ENCODE measurements around the gene ARHGEF2. TPM values are rescaled to one million over a fixed set of nuclear protein-coding genes. Genes with fewer than 3 reads are reported as not detected.

ARHGEF2 gene
- 29.2 to 44.4 TPM (median 37.7 TPM) in 5 replicates for total RNA-seq (2022; extraction: Qiagen RNA extraction; ENCODE audit: low read depth)

DNA sequence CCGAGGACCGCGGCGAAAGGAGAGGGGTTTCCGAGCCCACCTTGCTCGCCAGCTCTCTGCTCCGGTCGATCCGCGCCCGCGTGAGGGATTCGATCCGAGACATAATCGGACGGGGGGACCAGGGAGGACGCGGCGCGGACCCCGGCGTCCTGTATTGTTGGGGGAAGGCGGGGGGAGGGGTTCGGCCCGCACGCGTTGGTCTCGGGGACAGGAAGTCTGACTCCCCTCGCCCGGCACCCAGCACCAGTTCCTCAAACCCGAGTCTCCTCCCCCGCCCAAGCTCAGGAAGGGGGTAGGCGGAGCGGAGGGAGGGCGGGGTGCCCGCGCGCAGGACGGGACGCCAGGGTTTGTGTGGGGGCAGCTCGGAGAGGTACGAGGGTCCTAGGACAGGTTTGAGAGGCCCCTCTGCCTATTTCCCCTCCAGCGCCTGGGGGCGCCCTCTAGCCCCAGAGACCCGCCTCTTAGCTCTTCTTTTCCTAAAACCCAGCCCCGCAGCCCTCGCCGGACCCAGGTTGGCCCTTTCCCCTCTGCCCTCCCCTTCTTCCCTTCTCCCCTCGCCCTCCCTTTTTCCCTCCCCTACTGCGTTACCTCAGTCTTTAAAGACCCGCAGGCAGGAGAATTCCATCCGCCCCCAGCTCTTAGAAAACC, at the start of gene ARHGEF2:
Gene ARHGEF2, minus strand, starts transcription at position 223 of the 648 bp plus-strand sequence. Its CDS starts 120 bp downstream, at position 103.

GRCh38 chr1:156020293-156021092, 42.1 kb upstream of the ARHGEF2 start, which contains the start of gene SSR2:
Gene SSR2, minus strand, starts transcription at chr1:156020951. Its CDS starts 784 bp downstream, at chr1:156020167.

DNA sequence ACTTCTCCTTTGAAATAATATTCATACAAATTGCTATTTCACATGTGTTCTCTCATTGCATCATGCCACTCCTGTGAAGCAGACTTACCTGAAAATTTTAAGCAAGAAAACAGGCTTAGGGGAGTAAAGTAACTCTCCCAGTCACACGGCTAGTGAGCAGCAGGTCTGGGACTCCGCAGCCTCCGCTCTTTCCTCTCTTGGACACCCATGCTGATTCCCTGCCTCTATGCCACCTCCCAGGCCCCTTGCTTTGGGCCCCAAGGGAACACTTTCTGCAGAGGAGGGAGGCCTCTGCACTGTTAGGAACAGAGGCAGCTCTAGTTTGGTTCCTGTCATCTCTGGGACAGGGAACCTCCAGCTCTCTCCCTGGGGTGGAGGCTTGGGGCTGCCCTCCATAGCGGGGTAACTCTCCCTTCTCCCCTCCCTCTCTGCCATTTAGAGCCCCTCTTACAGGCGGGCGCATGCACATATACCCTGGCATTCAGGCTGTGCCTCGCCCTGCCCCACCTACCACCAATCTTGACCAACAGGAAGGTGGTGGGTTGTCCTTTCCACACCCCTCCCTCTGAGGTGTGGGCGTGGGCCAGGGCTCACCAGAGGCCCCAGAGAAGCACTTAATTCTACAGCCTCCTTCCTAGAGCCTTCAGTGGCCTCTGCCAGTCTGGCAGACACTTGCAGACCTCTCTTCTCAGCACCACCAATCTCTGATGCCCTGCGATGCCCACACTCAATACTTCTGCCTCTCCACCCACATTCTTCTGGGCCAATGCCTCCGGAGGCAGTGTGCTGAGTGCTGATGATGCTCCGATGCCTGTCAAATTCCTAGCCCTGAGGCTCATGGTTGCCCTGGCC, 37.1 kb downstream of the ARHGEF2 start, which contains the start of gene RXFP4:
Gene RXFP4, plus strand, starts transcription at position 646 of the 852 bp plus-strand sequence. Its CDS starts 72 bp downstream, at position 718.

DNA sequence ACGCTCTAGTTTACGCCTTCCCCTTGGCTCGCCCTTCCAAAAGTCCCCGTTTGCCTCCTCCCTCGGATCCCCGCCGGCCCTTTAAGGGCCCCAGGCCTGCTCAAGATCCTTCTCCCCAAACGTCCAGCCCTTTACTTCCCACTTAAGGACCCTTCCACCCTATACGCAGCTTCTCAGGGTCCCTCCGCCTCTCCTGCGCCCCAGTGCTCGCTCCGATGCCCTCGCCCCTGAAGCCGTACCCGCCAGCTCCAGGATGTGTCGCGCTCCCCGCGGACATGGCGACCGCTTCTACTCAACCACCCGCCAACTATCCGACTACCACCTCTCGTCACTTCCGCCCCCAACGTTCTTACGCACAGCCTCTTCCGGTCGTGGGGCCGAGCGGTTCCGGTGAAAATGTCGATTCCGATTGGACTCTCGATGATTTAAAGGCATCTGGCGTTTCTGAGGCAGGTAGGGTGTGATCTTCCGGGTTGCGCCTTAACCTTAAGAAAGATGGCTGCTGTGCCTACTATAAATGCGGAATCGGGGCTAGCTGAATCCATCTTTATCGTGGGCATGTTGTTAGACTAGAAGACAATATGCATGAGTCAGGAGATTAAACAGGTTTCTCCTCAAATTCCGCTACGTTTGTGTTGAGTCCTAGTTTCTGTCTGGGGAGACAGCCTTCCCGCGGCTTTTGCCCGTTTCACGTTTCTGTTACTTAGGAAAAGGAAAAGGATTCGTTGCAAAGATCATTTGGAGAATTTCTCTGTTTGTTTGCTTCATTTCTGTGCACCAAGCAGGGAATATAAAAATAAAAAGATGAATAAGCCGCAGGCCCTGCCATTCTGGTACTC, 44.0 kb downstream of the ARHGEF2 start, which contains the start of gene KHDC4:
Gene KHDC4, minus strand, starts transcription at position 317 of the 839 bp plus-strand sequence. Its CDS starts 40 bp downstream, at position 277.

DNA sequence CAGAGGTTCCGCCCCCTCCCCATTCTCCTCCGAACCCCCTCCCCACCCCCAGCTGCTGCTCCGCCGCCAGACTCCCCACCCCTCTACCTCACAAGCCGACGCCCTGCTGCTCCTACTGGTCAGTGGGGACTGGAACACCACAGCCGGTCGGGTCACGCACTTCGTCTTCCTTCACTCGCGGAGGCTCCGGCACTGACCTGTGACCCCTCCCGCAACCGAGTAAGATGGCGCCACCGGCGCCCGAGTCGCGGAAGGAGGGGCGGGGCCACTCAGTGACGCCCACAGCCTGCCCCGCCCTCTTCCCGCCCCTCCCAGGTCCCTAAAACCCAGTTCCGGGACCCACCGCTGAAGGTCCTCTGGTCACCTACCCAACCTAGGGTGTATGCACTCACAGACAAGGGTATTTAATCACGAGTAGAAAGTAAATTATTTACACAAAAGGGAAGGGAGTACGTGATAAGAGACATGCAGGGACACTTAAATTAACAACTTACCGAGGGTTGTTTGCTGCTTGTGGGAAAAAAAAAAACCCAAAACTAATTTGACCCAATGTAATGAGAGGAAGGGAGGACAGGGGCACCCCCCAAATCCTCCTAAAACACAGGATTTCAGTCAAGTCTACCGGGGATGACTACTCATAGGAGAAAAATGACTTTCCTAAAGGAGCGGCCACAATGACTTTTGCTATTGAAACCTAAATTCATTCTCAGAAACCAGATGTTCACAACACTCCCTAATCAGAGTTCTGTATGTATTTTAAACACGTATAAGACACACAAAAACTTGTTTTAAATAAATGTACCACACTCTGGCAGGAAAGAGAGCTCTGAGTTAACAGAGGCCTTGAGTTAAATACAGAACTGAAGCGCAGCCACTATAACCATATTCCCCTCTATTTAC, 66.9 kb downstream of the ARHGEF2 start, which contains the start of gene RIT1:
Gene RIT1, minus strand, starts transcription at position 194 of the 900 bp plus-strand sequence. CDS start 588 bp downstream, outside the sequence.

Other genes starting within 250 kb of the ARHGEF2 start
- gene GON4L, start 121.3 kb downstream of the ARHGEF2 start, total RNA-seq (2022; extraction: Qiagen RNA extraction; ENCODE audit: low read depth), result 14.6 to 16.5 TPM (median 15.5 TPM) in 5 replicates
- gene SYT11, start 119.0 kb downstream of the ARHGEF2 start, total RNA-seq (2022; extraction: Qiagen RNA extraction; ENCODE audit: low read depth), result 0.93 to 1.3 TPM (median 1.2 TPM) in 5 replicates
- 17.8 to 24.8 TPM (median 21.8 TPM) in 5 replicates for gene RIT1, start 67.2 kb downstream of the ARHGEF2 start, total RNA-seq (2022; extraction: Qiagen RNA extraction; ENCODE audit: low read depth)
- gene KHDC4, start 44.1 kb downstream of the ARHGEF2 start, total RNA-seq (2022; extraction: Qiagen RNA extraction; ENCODE audit: low read depth), result 16.3 to 26.8 TPM (median 24.5 TPM) in 5 replicates
- not detected in 5 replicates for gene RXFP4, start 36.9 kb downstream of the ARHGEF2 start, total RNA-seq (2022; extraction: Qiagen RNA extraction; ENCODE audit: low read depth)
- 256 to 276 TPM (median 258 TPM) in 5 replicates for gene SSR2, start 42.4 kb upstream of the ARHGEF2 start, total RNA-seq (2022; extraction: Qiagen RNA extraction; ENCODE audit: low read depth)
- 35.1 to 45.0 TPM (median 43.9 TPM) in 5 replicates for gene UBQLN4, start 75.3 kb upstream of the ARHGEF2 start, total RNA-seq (2022; extraction: Qiagen RNA extraction; ENCODE audit: low read depth)
- gene LAMTOR2, start 76.2 kb upstream of the ARHGEF2 start, total RNA-seq (2022; extraction: Qiagen RNA extraction; ENCODE audit: low read depth), result 133 to 163 TPM (median 154 TPM) in 5 replicates
- 0.29 to 0.62 TPM (median 0.38 TPM) in 3 of 5 replicates, not detected in the others for gene RAB25, start 82.6 kb upstream of the ARHGEF2 start, total RNA-seq (2022; extraction: Qiagen RNA extraction; ENCODE audit: low read depth)
- 0.83 to 3.8 TPM (median 2.2 TPM) in 5 replicates for gene MEX3A, start 103.9 kb upstream of the ARHGEF2 start, total RNA-seq (2022; extraction: Qiagen RNA extraction; ENCODE audit: low read depth)
- gene LMNA, start 136.2 kb upstream of the ARHGEF2 start, total RNA-seq (2022; extraction: Qiagen RNA extraction; ENCODE audit: low read depth), result 487 to 742 TPM (median 732 TPM) in 5 replicates
- 0.26 to 0.46 TPM (median 0.42 TPM) in 5 replicates for gene SEMA4A, start 175.0 kb upstream of the ARHGEF2 start, total RNA-seq (2022; extraction: Qiagen RNA extraction; ENCODE audit: low read depth)
- 24.0 to 30.8 TPM (median 26.1 TPM) in 5 replicates for gene SLC25A44, start 215.6 kb upstream of the ARHGEF2 start, total RNA-seq (2022; extraction: Qiagen RNA extraction; ENCODE audit: low read depth)
- 54.8 to 62.6 TPM (median 56.8 TPM) in 5 replicates for gene PMF1, start 234.5 kb upstream of the ARHGEF2 start, total RNA-seq (2022; extraction: Qiagen RNA extraction; ENCODE audit: low read depth)

Data from A549 treated with ZK216348 at 1 μM for 4 hours (cell line).